Fibroblast of the conjunctiva (primary cell): ENCODE measurements around the gene CORIN.
A peak's percentile ranks its signal among the peaks of the same experiment; 100 is the strongest.

Source experiments
- DNase-seq: peaks from one replicate; pipeline ENCODE4 v3.0.0-alpha.2; 2010; ENCODE audit warnings: low read depth

Gene CORIN, protein sequence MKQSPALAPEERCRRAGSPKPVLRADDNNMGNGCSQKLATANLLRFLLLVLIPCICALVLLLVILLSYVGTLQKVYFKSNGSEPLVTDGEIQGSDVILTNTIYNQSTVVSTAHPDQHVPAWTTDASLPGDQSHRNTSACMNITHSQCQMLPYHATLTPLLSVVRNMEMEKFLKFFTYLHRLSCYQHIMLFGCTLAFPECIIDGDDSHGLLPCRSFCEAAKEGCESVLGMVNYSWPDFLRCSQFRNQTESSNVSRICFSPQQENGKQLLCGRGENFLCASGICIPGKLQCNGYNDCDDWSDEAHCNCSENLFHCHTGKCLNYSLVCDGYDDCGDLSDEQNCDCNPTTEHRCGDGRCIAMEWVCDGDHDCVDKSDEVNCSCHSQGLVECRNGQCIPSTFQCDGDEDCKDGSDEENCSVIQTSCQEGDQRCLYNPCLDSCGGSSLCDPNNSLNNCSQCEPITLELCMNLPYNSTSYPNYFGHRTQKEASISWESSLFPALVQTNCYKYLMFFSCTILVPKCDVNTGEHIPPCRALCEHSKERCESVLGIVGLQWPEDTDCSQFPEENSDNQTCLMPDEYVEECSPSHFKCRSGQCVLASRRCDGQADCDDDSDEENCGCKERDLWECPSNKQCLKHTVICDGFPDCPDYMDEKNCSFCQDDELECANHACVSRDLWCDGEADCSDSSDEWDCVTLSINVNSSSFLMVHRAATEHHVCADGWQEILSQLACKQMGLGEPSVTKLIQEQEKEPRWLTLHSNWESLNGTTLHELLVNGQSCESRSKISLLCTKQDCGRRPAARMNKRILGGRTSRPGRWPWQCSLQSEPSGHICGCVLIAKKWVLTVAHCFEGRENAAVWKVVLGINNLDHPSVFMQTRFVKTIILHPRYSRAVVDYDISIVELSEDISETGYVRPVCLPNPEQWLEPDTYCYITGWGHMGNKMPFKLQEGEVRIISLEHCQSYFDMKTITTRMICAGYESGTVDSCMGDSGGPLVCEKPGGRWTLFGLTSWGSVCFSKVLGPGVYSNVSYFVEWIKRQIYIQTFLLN

DNA sequence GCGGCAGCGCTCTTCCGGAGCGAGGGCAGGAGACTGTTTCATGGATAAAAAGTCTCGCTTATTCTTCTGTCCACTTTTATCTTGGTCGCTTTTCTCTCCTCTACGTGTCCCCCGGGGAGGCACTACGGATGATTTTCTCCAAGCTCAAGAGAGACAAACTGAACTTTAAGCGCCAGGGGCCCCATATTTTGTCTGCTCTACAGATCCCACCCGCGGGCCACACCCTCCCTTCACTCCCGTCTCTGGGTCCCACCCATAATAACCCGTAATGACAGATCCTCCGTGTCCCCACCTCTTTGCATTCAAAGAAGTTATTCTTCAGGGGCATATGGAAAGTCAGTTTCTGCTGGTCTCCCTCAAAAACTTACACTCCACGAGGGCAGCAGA, at the start of gene CORIN:
Gene CORIN, minus strand, starts transcription at position 160 of the 387 bp plus-strand sequence. Its CDS starts 118 bp downstream, at position 42.
- no peak for DNase-seq

DNA sequence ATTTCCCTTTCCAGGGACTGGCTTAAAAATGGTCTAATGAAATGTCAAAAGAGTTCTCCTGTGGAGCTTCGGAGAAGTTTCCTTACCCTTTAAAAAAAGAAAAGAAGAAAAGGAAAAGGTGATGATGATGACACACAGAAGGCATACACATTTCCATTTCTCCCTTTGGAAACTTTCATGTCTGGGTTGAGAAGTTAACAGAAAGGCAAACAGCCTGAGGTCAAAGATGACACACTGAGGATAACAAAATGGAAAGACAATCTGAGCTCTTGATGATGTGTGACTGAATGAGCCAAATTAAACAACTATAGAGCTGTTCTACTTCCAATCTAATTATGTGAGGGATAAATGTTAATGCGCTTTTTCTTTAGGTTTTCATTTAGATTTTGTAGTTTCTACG, 44.4 kb upstream of the CORIN start:
- no peak for DNase-seq

DNA sequence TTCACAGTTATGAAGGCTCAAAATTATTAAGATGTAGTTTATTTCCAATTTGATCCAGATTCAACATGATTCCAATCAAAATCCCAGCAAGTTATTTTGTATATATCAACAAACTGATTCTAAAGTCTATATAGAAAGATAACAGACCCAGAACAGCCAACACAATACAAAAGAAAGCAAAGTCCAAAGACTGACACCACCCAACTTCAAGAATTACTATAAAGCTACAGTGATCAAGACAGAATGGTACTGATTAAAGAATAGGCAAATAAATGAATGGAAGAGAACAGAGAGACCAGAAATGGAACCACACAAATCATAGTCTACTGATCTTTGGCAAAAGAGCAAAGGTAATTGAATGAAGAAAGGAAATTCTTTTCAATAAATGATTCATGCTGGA, 41.6 kb upstream of the CORIN start:
- DNase-seq = no peak

DNA sequence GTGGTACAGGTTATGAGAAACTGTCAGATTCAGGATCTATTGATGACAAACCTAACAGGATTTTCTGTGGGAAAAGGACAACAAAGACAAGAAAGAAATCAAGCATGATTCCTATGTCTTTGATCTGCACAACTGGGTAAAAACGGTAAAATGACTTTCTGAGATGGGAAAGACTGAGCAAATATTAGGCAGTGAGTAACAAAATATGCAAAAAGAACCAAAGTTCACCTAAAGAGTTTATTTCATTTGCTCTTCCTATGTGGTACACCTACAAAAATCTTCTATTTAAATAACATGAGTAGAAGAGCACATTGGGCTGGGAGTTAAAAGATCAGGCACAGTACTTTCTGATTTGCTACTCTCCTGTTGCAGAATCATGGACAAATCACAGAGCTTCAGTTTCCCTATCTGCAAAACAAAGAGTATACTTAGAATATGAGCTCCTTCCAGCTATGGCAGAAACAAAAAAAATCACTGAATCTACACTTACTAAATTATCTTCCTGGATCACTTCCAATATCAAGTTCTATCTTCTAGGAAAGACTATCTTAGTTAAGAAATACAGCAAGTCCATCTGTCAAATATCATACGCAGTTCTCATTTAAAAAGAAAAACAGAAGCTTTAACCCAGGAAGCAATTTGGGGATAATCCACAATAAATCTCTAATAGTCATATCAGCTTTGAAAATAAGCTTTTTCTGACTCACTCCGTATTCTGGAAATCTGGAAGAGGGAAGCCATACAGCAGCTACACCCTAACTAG, 39.1 kb upstream of the CORIN start:
- no peak for DNase-seq

DNA sequence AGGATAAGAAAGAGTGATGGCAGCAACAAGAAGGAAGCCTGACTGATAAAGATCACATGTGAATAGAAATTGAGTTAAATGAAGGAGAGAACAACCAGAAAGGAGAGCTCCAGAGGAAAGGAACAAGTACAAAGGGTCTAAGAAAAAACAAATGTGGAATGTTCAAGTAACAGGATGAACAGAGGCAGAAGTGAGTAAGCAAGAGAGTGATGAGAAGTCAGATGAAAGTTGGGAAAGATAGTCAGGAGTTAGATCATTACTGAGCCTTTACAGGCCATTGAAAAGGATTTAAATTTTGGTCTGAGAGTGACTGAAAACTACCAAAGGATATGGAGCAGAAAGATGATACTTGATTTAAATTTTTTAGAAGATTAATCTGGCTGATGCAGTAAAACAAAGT, 38.4 kb upstream of the CORIN start:
- DNase-seq = no peak

DNA sequence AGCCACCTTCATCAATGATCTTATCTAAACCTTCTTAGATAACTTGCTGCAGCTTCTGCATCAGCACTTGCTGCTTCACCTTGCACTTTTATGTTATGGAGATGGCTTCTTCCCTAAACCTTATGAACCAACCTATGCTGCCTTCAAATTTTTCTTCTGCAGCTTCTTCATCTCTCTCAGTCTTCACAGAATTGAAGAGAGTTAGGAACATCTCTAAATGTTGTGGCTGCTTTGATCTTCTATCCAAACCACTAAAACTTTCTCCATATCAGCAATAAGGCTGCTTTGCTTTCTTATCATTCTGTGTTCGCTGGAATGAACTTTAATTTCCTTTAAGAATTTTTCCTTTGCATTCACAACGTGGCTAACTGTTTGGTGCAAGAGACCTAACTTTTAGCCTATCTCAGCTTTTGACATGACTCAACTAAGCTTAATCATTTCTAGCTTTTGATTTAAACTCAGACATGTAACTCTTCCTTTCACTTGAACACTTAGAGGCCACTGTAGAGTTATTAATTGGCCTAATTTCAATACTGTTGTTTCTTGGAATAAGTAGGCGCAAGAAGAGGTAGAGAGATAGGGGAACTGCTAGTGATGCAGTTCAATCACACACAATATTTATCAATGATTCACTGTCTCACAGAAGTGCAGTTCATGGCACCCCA, 36.1 kb upstream of the CORIN start:
- no peak for DNase-seq

DNA sequence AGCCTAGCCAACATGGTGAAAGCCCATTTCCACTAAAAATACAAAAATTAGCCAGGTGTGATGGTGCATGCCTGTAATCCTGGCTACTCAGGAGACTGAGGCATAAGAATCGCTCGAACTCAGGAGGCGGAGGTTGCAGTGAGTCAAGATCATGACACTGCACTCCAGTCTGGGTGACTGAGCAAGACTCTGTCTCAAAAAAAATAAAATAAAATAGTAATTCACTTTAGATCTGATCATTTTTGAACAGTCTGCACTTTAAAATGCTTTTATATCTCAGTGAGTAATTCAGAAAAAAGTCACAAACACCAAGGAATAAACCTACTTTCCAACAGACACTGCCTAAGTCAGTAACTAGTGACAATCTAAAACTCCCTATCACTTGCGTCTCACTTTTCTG, 25.6 kb upstream of the CORIN start:
- DNase-seq = no peak

DNA sequence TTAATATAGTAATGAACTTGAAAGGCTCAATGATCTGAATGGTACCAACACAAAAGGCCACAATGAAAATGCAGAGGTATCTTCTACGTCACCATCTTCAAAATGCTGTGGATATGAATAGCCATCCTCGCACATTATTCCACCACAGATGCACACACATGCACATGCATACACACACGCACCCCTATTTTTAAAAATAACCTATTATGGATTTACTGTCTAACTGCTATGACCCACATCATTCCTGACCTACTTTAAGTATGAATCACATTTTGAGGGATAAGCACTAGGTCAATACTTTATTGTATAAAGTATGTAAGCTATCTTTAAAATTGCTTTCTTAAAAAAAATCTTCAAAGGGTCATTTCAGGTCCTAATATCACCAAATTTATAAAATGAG, 24.4 kb upstream of the CORIN start:
- peak; percentile 22 for DNase-seq

DNA sequence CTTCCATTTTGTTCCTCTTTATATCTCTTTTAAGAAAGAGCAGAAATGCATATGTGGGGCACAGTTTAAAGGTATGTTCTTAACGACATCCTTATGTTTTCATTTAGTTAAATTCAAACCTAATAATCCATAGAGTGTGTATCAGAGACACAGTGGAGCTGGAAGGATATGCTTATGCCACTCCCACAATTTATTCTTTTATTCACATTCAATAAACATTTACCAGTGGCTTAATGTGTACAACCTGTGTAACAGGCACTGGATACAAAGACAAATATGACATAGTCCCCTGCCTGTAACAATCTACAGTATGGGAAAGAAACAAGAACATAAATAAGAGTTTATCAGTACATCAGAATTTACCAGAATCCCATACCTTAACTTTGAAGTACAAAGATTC, 22.4 kb upstream of the CORIN start:
- DNase-seq = no peak

DNA sequence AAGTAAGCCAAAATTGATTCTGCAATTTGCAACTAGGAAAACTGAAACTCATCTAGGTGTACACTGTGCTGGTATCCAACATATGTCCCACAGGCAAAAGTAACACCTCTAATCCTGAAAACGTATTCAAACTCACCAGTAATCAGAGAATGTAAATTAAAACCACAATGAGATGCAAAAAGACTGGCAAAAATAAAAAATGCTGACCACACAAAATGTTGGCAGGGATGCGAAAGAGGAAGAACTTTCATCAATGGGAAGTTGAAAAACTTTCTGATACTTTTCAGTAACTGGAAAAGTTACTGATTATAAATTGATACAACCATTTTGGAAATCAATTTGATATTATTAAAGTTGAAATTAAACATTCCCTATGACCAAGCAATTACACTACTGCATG, 20.1 kb upstream of the CORIN start:
- no peak for DNase-seq

DNA sequence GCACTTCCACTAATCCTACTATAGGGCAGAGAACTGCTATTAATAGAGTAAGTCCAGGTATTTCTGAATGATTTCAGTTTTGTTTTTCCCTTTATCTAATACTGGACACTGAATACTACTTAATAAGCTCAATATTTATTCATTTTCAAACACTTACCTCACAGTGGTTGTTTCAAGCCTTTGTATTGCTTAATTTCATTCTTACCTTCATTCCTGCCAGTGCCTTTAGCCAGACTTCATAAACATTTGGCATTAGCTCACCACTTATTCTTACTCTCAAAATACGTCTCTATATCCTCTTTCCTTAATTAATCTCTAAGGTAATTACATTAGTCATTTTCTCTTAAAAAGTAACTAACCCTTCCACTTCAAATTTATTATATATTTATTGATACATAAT, 18.8 kb upstream of the CORIN start:
- no peak for DNase-seq

DNA sequence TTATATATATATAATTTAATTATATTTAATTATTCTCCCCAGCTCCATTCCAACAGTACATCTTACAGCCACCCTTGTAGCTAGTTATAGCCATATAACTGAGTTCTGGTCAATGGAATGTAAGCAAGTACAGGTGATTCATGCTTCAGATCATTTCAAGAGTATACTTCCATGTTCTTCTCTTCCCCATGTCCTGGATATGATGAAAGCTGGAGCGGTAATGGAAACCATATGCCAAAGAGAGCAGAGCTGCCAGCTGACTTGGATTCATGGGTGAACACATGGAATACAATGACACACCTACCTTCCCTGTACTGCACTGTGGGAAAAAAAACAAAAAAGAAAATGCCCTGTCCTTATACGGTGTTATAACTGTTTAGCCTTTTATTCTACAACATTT, 17.5 kb upstream of the CORIN start:
- DNase-seq = peak; percentile 92

DNA sequence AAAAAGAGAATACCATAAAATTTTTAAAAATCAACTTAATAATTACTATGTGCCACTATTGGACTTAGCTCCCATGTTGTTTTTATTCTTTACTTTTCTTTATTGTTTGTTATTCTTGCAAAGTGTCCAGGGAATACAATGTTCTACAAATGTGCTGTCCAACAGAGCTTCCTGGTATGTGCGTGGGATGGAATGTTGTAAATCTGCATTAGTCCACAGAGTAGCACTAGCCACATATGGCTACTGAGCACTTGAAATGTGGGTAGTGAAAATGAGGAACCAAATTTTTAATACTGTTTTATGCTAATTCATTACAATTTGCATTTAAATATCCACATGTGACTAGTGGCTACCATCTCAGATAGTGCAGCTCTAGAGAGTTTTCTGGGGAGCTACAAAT, 14.3 kb upstream of the CORIN start:
- DNase-seq = peak; percentile 90

DNA sequence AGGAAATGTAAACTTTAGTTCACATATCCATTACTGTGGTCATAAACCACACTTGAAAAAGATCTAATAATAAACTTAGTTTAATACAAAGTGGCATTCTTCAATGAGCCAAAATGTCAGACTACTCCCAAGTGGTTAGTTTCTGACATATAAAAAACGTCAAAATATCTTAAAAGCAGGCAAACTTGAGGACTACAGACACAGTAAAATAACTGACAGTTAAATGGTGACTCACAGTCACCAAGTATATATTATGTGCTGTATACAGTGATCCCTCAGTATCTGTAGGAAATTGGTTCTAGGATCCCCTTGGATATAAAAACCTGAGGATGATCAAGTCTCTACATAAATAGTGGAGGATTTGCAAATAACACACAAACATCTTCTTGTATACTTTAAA, 11.6 kb upstream of the CORIN start:
- no peak for DNase-seq

DNA sequence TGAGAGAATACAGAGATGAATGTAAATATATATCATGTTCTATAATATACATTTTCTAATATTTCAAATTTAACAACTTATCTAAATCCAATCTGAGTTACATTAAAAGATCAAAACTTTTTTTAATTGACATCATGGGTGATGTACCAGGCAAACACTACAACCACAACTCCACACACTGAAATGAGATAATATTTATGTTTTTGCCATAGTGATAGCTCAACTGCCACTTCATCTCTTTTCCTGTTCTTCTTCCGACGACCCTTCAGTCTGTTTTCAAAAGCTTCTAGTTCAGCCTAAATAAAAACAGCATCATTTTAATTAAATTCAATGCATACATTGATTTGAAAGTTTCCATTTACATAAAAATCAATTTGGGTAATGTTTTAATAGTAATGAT, 10.2 kb upstream of the CORIN start:
- no peak for DNase-seq

DNA sequence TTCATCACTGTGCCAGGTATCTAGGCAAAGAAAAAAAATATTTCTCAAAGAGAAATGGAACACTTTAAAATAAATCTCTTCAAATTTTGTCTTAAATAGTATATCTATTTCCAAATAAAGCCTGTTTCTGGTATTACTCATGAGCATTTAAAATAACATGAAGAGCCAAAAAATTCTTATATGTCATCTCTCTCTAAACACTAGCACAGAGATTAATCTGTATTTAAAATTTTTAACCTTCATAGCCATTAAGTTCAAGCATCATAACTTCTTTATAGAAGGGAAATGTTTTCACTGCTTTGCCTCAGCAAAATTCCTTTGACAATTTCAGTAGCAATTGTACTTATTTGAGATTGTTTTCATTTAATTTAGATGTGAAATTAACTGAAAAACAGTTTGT, 5.1 kb upstream of the CORIN start:
- DNase-seq = no peak

DNA sequence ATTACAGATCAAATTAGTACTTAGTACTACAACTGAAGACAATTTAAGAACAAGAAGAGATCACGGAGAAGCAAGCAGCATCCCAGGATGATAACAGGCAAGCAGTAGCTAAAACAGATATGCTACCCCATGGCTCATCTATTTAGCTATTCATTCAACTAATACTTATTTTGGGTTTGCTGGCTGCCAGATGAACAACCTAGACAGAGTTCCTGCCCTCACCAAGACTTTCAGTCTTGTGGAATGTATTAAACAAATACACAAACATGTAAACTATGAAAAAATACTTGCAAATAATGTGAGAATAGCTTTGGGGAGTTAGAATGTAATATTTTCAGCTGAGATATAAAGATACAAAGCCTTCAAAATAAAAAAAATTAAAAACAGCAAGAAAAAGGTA, 2.4 kb upstream of the CORIN start:
- no peak for DNase-seq

DNA sequence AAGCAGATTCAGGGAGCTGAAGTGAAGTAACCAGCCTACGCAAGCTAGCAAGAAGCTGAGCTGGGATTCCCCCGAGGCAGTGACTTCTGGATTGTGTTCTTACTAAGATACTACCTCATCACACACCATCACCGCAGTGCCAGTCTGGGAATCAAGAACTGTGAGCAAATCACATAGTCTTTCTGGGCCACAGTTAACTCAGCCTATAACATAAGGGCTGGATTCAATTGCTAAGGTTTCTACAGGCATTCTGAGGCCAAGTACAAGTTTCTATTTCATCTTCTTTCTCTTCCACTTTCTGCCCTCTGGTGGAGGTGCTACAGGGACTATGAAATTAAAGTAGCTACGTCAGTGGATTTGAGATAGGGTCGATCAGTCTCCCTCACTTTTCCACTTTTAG, 1.4 kb upstream of the CORIN start:
- peak; percentile 32 for DNase-seq

DNA sequence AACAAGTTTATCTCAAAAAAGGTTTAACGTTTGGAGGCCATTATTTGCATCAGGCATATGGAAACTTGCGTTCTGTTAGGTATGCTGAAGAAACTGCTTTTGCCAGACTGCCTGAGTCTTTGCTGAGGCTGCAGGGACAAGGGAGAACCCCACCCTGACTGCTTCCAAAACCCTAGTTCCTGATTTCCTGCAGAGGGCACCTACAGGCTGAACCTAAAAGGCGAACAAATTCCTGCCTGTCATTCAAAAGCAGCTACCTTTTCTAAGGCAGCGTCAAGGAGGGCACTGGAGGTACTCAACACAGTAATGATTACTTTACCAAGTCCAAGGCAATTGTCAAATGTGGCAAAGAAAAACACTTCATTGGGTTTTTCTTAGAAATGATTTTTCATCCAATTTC, 578 bp upstream of the CORIN start:
- no peak for DNase-seq

DNA sequence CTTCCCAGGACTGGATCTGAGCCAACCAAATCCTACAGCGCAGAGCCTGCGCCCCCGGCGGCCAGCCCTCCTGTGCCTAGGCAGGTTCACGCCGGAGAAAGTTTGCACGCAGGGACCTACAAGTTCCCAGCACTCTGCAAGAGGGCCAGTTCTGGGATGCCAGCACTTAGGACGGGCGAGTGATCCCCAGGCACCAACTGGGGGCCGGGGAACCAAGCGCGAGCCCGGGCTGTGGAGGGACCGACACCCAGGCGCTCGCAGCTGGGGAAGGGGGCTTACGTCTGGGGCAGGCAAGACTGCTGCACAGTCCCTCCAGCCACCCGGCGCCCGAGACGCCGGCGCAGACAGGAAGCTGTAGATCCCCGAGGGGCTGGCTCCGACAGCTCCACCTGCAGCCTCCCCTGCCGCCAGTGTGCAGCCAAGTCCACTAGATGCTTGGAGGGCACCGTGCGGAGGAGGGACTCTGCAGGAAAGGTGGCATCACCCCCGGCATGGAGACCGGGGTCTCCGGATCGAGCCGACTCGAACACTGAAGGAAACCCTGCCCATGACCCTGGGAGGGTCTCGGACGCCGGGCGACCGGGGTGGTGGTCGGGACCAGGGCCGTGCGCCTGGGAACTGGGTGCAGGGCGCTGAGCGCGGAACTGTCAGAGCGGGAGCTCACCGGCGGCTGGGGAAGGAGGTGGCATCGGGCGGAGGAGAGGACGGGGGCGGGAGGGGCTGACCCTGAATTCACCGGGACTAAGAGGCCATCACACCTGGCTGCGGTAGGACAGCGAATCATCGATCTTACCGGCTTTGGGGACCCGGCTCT, 566 bp downstream of the CORIN start:
- no peak for DNase-seq

DNA sequence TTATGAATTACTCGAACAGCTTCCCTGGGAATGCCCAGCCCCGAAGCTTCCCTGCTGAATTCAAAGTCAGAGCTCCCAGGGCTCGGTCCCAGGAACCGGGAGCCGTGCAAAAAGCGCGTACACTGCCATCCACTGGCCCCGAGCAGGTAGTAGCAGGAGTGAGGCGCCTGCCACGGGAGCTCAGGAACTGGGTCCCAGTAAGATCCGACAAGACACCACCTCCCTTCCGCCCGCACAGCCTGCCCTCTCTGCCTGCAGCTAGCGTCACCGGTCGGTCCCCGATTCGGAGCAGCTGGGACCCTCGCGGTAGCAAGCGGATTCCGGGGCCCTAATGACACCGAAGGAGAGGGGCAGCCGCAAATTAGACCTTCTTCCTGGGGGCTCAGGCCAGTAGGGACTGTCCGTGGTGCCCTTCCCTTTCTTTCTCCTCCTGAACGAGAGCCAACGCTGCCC, 1.2 kb downstream of the CORIN start:
- DNase-seq = peak; percentile 73
